Stimulated activated effector memory CD8-positive, alpha-beta T cell treated with anti-CD3 and anti-CD28 coated beads, Interleukin-12 subunit alpha, Interleukin-12 subunit beta, amount 100 ng/mL, for 72 hours (primary cell): ENCODE data around the gene MYLK2.
A peak's percentile ranks its signal among the peaks of the same experiment; 100 is the strongest.

Experiments used
- ATAC-seq: fragments of 150-1000 bp; cut with Tn5 transposase; 2 replicates; pipeline ENCODE4 v1.10.0; 2021
- DNase-seq, 2 donors: peaks; one replicate each; pipeline ENCODE4 v3.0.0; 2021 to 2022; ENCODE audit warnings: low spot score in 2 of 2
- H3K27ac Mint-ChIP-seq: one replicate; pipeline ENCODE4 v1.8.0; 2022; ENCODE audit warnings: mild to moderate bottlenecking, mixed read lengths
- H3K36me3 Mint-ChIP-seq: one replicate; pipeline ENCODE4 v1.8.0; 2022; ENCODE audit warnings: mild to moderate bottlenecking, mixed read lengths
- H3K4me1 Mint-ChIP-seq: one replicate; pipeline ENCODE4 v1.8.0; 2022; ENCODE audit warnings: mixed read lengths
- H3K4me3 Mint-ChIP-seq: one replicate; pipeline ENCODE4 v1.8.0; 2022; ENCODE audit warnings: mild to moderate bottlenecking, mixed read lengths
- H3K9me3 Mint-ChIP-seq: one replicate; pipeline ENCODE4 v1.8.0; 2022; ENCODE audit warnings: mixed read lengths

The MYLK2 gene

GRCh38 chr20:31853481-31853880, 34.3 kb downstream of the MYLK2 start:
- H3K4me1 Mint-ChIP-seq, result no peaks in the 10 kb centered on the region
- no peaks in the 10 kb centered on the region for H3K36me3 Mint-ChIP-seq
- no peak overlapping the region for H3K4me3 Mint-ChIP-seq
- no peaks in the 10 kb centered on the region for H3K9me3 Mint-ChIP-seq
- ATAC-seq (no peak), DNase-seq (no peak)
- H3K27ac Mint-ChIP-seq, result no peak overlapping the region

- Mint-ChIP-seq H3K27ac (no peak overlapping the region), H3K36me3 (no peaks in the 10 kb centered on the region), H3K4me3 (no peak overlapping the region), H3K9me3 (no peaks in the 10 kb centered on the region), H3K4me1 (peaks cover 6% of the 10 kb centered on the region)
- ATAC-seq, result no peak
- DNase-seq, result no peak
Measured at GRCh38 chr20:31856516-31856915, 37.4 kb downstream of the MYLK2 start.

GRCh38 chr20:31857861-31858759, 39.0 kb downstream of the MYLK2 start:
- no peak for ATAC-seq
- H3K27ac Mint-ChIP-seq, result no peak overlapping the region
- H3K36me3 Mint-ChIP-seq, result peaks cover 6% of the 10 kb centered on the region
- no peak for DNase-seq
- H3K9me3 Mint-ChIP-seq, result no peaks in the 10 kb centered on the region
- peaks cover 13% of the 10 kb centered on the region for H3K4me1 Mint-ChIP-seq
- no peak overlapping the region for H3K4me3 Mint-ChIP-seq

GRCh38 chr20:31858760-31859083, 39.6 kb downstream of the MYLK2 start:
- H3K4me3 Mint-ChIP-seq, result no peak overlapping the region
- H3K9me3 Mint-ChIP-seq, result no peaks in the 10 kb centered on the region
- ATAC-seq (no peak), DNase-seq (no peak)
- peaks cover 13% of the 10 kb centered on the region for H3K4me1 Mint-ChIP-seq
- H3K27ac Mint-ChIP-seq, result no peak overlapping the region
- H3K36me3 Mint-ChIP-seq, result peaks cover 6% of the 10 kb centered on the region

GRCh38 chr20:31859266-31859997, 40.3 kb downstream of the MYLK2 start:
- DNase-seq (no peak), ATAC-seq (no peak)
- Mint-ChIP-seq H3K27ac (no peak overlapping the region), H3K4me3 (no peak overlapping the region), H3K36me3 (peaks cover 6% of the 10 kb centered on the region), H3K9me3 (no peaks in the 10 kb centered on the region), H3K4me1 (peaks cover 13% of the 10 kb centered on the region)

GRCh38 chr20:31859998-31860380, 40.8 kb downstream of the MYLK2 start:
- no peak for ATAC-seq
- Mint-ChIP-seq H3K9me3 (no peaks in the 10 kb centered on the region), H3K4me3 (no peak overlapping the region), H3K36me3 (peaks cover 6% of the 10 kb centered on the region), H3K27ac (no peak overlapping the region), H3K4me1 (peaks cover 13% of the 10 kb centered on the region)
- DNase-seq, result no peak

- H3K27ac Mint-ChIP-seq, result no peak overlapping the region
- H3K4me3 Mint-ChIP-seq, result peak overlapping the region; percentile 70
- H3K36me3 Mint-ChIP-seq, result peaks cover 6% of the 10 kb centered on the region
- no peak for ATAC-seq
- H3K9me3 Mint-ChIP-seq, result no peaks in the 10 kb centered on the region
- no peak for DNase-seq
- H3K4me1 Mint-ChIP-seq, result peaks cover 13% of the 10 kb centered on the region
Measured at GRCh38 chr20:31860390-31861134, 41.4 kb downstream of the MYLK2 start.

GRCh38 chr20:31861135-31861384, 41.9 kb downstream of the MYLK2 start:
- peaks cover 6% of the 10 kb centered on the region for H3K36me3 Mint-ChIP-seq
- H3K4me3 Mint-ChIP-seq, result peak overlapping the region; percentile 70
- peaks cover 13% of the 10 kb centered on the region for H3K4me1 Mint-ChIP-seq
- DNase-seq, result no peak
- H3K27ac Mint-ChIP-seq, result no peak overlapping the region
- peak; percentile 44 for ATAC-seq
- H3K9me3 Mint-ChIP-seq, result no peaks in the 10 kb centered on the region

- peak; percentile 88 for ATAC-seq
- peak; percentile 42 to 71 for DNase-seq
- H3K4me1 Mint-ChIP-seq, result peaks cover 13% of the 10 kb centered on the region
- peaks cover 6% of the 10 kb centered on the region for H3K36me3 Mint-ChIP-seq
- no peaks in the 10 kb centered on the region for H3K9me3 Mint-ChIP-seq
- no peak overlapping the region for H3K27ac Mint-ChIP-seq
- peak overlapping the region; percentile 70 for H3K4me3 Mint-ChIP-seq
Measured at GRCh38 chr20:31861385-31862156, 42.4 kb downstream of the MYLK2 start.

- no peak for ATAC-seq
- Mint-ChIP-seq H3K4me3 (peak overlapping the region; percentile 70), H3K27ac (no peak overlapping the region), H3K4me1 (peaks cover 13% of the 10 kb centered on the region), H3K36me3 (peaks cover 6% of the 10 kb centered on the region), H3K9me3 (no peaks in the 10 kb centered on the region)
- DNase-seq, result no peak
Measured at GRCh38 chr20:31862157-31862470, 43.0 kb downstream of the MYLK2 start.

- H3K9me3 Mint-ChIP-seq, result no peaks in the 10 kb centered on the region
- H3K36me3 Mint-ChIP-seq, result peaks cover 6% of the 10 kb centered on the region
- H3K27ac Mint-ChIP-seq, result no peak overlapping the region
- H3K4me1 Mint-ChIP-seq, result peaks cover 13% of the 10 kb centered on the region
- ATAC-seq (no peak), DNase-seq (no peak)
- H3K4me3 Mint-ChIP-seq, result peak overlapping the region; percentile 70
Measured at GRCh38 chr20:31862506-31862905, 43.4 kb downstream of the MYLK2 start.

- Mint-ChIP-seq H3K4me1 (peaks cover 13% of the 10 kb centered on the region), H3K27ac (no peak overlapping the region), H3K36me3 (peaks cover 6% of the 10 kb centered on the region), H3K9me3 (no peaks in the 10 kb centered on the region), H3K4me3 (no peak overlapping the region)
- no peak for DNase-seq
- no peak for ATAC-seq
Measured at GRCh38 chr20:31863296-31864085, 44.3 kb downstream of the MYLK2 start.

GRCh38 chr20:31864521-31865400, 45.6 kb downstream of the MYLK2 start:
- DNase-seq, result no peak
- H3K4me3 Mint-ChIP-seq, result no peak overlapping the region
- no peak overlapping the region for H3K27ac Mint-ChIP-seq
- H3K36me3 Mint-ChIP-seq, result peaks cover 6% of the 10 kb centered on the region
- H3K9me3 Mint-ChIP-seq, result no peaks in the 10 kb centered on the region
- ATAC-seq, result no peak
- peaks cover 21% of the 10 kb centered on the region for H3K4me1 Mint-ChIP-seq

GRCh38 chr20:31866221-31866620, 47.1 kb downstream of the MYLK2 start:
- Mint-ChIP-seq H3K36me3 (peaks cover 6% of the 10 kb centered on the region), H3K27ac (no peak overlapping the region), H3K4me3 (no peak overlapping the region), H3K9me3 (no peaks in the 10 kb centered on the region), H3K4me1 (peaks cover 26% of the 10 kb centered on the region)
- DNase-seq (no peak), ATAC-seq (no peak)
